ENCODE results near the gene NKAIN2.

NKAIN2 gene

GRCh38 chr6:124573953-124574352 lies 770.3 kb downstream of the NKAIN2 start:
- no peak for TF ChIP-seq CTCF (IDR thresholded peaks at IDR 0.05; ENCODE audit: low read depth, low read length)

GRCh38 chr6:124577734-124578281 lies 774.1 kb downstream of the NKAIN2 start:
- TF ChIP-seq CTCF (IDR thresholded peaks at IDR 0.05; ENCODE audit: low read depth, low read length), result no peak
- H3K4me3 ChIP-seq (ENCODE audit: low read depth, low read length), result no peak overlapping the region

More at GRCh38 chr6:124573953-124574352, 770.3 kb downstream of the NKAIN2 start:
- H3K4me3 ChIP-seq (ENCODE audit: low read depth, low read length), result no peak overlapping the region

- no peak overlapping the region for H3K4me3 ChIP-seq (ENCODE audit: low read depth, low read length)
- no peak for TF ChIP-seq CTCF (IDR thresholded peaks at IDR 0.05; ENCODE audit: low read depth, low read length)
These were observed 786.3 kb downstream of the NKAIN2 start for GRCh38 chr6:124590001-124590400.

- no peak for TF ChIP-seq CTCF (IDR thresholded peaks at IDR 0.05; ENCODE audit: low read depth, low read length)
- no peak overlapping the region for H3K4me3 ChIP-seq (ENCODE audit: low read depth, low read length)
These were observed 796.0 kb downstream of the NKAIN2 start for GRCh38 chr6:124599656-124600055.

GRCh38 chr6:124604719-124605118 lies 801.1 kb downstream of the NKAIN2 start:
- no peak for TF ChIP-seq CTCF (IDR thresholded peaks at IDR 0.05; ENCODE audit: low read depth, low read length)
- no peak overlapping the region for H3K4me3 ChIP-seq (ENCODE audit: low read depth, low read length)

- TF ChIP-seq CTCF (IDR thresholded peaks at IDR 0.05; ENCODE audit: low read depth, low read length), result no peak
- no peak overlapping the region for H3K4me3 ChIP-seq (ENCODE audit: low read depth, low read length)
These were observed 803.5 kb downstream of the NKAIN2 start for GRCh38 chr6:124607119-124607627.

GRCh38 chr6:124613031-124613430 lies 809.4 kb downstream of the NKAIN2 start:
- no peak for TF ChIP-seq CTCF (IDR thresholded peaks at IDR 0.05; ENCODE audit: low read depth, low read length)
- no peak overlapping the region for H3K4me3 ChIP-seq (ENCODE audit: low read depth, low read length)
